Hematopoietic multipotent progenitor cell treated with erythropoietin and hydrocortisone succinate and interleukin-3 and kit ligand, for 4 days (in vitro differentiated cells): ENCODE results near the gene ARMCX6.
"Not testable (repeated sequence)": the region's sequence is repeated elsewhere in the genome, so short reads cannot be mapped to it uniquely, and the experiment has no call there.

Experiments
- DNase-seq: peaks from one replicate; pipeline ENCODE4 v3.0.0-alpha.2; 2015

The ARMCX6 gene

DNA sequence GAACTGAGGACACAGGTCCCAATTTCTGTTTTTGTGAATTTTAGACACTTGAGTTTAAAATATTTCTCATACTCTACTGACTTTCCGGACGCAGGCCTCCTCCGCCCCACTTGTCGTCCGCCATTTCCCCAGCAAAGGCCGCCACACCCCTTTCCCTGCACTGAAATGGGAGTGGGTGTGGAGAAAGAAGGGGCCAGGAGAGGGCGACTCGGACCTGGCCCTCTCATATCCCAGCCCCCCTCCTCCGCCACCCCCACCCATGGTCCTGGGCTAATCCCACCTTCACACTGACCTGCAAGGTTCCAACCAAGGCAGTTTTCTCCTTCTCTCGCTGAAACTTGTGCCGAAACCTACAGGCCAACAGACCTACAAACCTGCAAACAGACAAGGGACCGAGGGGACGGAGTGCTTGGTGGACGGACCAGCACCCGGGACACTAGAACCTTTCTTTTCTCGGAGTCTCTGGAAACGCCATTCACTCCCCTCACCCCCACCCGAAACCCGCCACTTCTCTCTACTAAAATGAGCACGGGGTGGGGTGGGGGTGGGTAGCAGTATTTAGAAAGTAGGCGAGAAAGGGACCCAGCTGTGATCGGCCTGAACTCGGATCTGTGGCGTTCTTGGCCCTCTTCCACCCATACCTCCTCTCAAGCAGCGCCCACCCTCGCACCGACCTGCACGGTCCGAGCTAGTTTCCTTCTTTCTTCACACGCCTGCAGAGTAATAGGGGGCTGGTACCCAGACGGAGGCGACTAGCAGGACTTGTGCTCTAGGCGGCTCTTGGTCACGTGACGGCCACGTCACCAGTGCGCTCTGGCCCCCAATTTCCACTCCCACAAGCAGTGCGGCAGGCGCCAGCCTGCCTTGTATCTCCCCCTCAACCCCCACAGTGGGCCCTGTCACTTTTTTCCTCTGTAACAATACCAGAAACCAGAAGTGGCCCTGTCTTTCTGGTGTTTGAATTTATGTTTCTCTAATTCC lies at the start of gene ARMCX6:
ARMCX6 (minus strand) TSS at position 790 of the 981 bp plus-strand sequence. CDS start 1,380 bp downstream, outside the sequence.
- DNase-seq = peak; percentile 89

DNA sequence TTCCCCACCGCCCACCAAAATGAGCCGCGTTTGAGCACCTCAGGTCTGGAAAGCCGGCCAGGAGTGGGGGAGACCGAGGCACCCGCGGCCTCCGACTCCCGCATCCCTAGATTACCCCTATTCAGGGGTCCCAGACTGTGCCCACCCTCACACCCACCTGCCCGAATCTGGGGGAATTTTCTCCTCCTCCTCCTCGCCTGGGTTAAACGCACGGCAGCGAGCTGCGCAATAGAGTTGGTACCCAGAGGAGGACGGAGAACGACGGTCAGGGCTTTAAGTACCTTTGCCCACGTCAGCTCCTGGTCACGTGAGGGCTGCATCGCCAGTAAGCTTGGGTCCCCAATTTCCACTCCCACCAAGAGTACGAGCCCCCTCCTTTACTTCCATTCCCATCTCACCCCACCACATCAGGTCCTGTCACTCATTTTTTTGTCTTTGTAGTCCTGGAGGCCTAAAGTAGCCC lies 41.8 kb upstream of the ARMCX6 start, which contains the start of gene ARMCX2:
ARMCX2 (minus strand) TSS at position 250 of the 463 bp plus-strand sequence. CDS start 2,262 bp downstream, outside the sequence.
- no peak for DNase-seq

DNA sequence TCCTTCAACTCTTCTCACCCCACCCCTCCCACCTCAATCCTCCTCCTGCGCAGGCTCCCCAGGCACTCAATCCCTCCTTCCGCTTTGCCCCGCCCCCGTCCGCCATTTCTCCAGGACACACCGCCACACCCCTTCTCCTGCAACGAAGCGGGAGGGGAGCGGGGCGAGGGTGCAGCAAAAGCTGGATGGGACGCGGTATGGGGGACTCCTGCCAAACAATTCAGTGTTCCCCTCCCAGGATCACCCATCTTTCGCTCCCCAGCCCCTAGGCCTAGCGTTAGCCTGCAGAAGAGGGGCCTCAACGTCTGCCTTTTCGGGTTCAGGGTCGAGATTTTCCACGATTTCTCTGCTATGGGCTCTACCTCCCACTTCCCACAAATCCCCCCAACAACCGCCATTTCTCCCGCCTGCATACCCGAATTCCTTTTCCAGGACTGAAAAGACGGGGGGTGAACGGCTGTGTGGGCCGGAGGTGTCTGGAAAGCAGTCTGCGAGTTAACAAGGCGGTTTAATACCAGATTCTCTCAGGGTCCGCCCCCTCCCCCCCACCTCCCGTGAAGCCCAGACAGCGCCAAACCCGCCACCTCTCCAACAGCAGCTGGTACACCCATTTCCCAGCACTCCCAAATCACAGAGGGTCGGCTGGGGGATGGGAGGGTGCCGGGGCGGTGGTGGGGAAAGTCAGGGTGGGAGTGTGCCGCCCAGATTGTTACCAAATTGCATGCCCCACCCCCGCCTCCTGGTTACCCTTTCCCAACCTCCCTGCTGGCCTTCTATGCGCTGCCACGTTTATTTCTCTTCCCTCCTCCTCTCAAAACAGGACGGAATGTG lies 41.1 kb upstream of the ARMCX6 start:
- DNase-seq = peak; percentile 59

DNA sequence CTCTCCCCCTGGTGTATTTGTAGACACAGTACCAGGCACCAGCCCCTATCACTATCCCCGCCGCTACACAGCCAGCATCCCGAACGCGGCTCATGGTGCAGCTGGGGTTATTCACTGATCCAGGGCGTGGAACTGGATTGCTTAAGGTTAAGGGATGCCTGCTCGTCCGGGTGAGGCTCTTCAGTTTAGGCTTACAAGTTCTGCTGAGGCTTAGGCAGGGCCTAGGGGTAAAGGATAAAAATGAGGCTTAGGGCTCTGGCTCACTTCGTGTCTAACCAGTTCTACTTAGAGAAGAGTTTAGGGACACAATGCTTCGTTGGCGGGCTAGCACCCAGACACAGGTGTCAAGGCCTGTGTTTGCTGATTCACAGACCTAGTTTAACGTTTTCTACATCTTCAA lies 39.7 kb upstream of the ARMCX6 start:
- DNase-seq = no peak

DNA sequence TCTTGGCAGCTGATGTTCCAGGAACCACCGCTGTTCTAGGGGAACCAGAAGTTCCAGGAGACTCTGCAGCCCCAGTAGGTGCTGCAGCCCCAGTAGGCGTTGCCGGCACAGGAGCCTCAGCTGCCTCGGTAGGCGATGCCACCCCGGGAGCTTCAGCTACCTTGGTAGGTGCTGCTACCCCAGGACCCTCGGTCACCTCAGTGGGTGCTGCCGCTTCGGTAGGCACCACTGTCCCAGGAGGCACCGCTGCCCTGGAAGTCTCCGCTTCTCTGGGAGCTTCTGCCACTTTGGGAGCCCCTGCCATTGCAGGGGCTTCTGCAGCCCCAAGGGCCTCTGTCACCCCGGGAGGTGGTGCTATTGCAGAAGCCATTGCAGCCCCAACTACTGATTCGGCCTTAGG lies 39.0 kb upstream of the ARMCX6 start:
- no peak for DNase-seq

DNA sequence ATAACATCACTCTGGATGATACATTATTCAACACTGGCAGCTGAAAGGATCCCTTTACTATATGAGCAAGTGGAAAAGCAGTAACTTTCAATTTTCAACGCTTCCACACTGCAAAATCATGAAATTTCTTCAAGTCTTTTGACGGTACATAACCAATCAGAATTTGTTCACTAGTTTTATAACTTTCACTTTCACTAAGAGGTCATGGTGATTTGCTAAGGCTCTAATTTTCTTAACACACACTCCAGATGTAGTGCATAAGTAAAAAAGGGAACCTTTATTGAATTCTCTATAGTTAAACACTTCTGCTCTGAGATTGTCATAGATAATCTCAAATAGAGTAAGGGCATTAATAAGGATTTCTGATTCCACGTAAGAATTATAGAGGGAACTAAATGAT lies 37.7 kb upstream of the ARMCX6 start:
- no peak for DNase-seq

DNA sequence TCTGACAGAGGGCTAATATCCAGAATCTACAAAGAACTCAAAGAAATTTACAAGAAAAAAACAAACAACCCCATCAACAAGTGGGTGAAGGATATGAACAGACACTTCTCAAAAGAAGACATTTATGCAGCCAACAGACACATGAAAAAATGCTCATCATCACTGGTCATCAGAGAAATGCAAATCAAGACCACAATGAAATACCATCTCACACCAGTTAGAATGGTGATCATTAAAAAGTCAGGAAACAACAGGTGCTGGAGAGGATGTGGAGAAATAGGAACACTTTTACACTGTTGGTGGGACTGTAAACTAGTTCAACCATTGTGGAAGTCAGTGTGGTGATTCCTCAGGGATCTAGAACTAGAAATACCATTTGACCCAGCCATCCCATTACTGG lies 29.9 kb upstream of the ARMCX6 start:
- not testable (repeated sequence) for DNase-seq

DNA sequence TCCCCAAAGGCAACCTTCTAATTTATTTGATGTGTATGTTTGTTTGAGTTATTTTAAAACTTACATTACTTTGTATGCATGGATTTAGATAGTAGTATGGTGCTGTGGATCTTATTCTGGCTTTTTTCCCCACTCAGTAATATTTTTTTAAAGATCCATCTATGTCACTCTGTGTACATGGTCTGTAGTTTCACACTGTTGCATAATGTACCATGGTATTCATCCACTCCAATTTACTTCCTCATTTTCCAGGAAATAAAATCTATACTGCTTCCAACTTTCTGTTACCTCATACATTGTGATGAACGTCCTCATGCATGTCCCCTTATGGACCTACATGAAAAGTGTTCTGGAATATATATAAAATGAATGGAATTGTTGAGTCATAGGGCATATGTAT lies 24.3 kb upstream of the ARMCX6 start:
- DNase-seq = no peak

DNA sequence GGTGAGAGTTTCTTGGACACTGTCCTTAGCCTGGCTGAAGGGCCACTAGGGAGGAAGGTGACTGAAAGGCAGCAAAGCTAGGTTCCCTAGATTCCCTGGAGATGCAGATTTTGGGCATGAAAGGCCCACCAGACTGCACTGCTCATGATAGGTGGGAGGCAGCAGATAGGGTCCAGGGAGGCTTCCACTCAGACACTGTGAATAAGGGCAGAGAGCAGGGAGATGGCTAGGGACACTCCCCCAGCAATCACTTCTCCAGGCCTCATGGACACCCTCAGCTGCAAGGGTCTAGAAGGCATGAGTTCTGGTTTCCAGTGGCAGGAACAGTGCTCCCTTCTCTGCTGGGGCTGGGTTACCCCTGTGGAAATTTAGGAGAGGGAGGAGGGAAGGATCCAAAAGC lies 21.8 kb upstream of the ARMCX6 start:
- DNase-seq = no peak

DNA sequence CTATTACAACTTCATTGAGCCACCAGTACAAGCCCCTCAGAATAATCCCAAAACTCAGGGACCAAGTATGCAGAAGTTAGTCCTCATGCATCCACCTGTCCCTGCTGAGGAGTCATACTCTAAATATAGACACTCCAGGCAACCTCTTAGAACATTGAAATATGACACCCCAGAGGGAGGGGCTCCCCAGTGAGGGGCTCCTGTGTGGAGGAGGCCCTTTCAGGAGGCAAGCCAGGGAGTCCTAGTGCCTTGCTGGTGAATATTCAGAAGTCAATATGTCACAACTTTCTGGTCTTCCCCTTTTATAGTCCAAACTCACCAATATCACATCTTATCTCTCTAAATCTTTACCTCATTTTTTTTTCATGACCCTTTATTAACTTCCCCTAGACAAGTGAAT lies 1.6 kb upstream of the ARMCX6 start:
- peak; percentile 55 for DNase-seq

DNA sequence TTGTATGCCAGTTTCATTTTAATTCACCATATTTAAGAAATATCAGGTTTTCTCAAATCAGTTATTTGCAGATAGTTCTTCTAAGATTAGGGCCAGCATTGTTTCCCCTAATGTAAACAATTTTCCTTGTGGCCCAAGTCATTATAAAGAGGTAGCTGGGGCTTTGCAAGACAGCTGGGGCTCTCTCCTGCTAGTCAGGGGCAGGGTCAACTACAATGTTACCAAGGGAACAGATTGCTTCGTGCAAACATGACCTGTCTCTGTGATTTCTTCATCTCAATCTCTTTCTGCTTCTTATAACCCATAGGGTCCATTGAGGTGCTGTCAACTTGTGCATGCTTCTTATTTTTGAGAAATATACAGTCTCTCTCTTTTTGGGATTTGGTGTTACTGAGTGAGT lies 12.1 kb downstream of the ARMCX6 start:
- DNase-seq = no peak

DNA sequence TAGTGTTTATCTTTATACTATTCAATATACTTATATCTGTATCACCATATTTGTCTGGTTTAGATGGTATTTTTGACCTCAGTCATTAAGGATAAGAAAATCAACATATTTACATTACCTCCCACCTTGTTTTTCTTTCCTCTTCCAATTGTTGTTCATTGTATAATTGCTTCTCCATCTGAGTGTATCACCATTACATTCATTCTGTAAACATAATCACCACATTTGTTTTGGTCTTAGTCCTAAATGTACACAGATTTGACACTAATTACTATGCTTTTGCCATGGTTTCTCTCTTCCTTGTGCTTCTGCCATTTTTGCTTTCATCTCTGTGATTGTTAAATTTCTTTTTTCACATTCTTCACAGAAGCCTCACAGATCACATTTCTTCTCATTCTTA lies 12.7 kb downstream of the ARMCX6 start:
- DNase-seq = no peak

DNA sequence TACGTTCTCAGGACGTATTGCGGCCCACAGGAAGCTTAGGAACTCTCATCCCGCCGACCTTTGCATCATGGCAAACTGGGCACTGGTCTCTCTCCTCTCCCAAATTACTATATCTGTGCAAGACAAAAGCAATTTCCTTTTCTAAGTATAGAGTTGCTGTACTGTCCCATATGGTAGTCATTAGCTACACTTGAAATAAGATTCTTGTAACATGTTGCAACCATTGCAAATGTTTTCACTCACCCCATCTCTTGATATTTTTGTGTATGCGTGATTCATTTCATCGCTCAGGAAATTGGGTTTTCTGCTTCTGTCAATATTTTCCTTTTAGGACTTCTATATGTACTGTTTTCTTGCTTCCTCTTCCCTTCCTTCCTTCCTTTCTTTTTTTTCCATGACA lies 15.7 kb downstream of the ARMCX6 start:
- no peak for DNase-seq

DNA sequence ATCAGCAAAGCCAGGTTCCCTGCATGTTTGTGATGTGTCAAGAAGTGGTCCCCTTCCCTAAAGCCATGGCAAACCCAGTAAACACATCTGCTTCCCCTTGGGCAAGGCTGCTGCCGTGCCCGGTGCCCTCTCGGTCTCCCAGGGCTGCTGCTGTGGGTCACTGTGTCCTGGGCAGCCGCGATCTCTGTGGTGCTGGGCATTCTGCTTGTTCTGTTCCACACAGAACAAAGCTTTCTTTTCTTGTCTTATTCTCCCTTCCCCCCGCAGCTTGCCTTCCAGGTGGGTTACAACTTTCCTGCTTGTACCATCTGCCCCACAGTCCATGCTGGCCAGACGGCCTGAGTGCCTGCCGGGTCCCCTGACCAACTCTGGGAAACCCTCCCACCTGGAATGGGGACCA lies 18.2 kb downstream of the ARMCX6 start:
- DNase-seq = not testable (repeated sequence)

DNA sequence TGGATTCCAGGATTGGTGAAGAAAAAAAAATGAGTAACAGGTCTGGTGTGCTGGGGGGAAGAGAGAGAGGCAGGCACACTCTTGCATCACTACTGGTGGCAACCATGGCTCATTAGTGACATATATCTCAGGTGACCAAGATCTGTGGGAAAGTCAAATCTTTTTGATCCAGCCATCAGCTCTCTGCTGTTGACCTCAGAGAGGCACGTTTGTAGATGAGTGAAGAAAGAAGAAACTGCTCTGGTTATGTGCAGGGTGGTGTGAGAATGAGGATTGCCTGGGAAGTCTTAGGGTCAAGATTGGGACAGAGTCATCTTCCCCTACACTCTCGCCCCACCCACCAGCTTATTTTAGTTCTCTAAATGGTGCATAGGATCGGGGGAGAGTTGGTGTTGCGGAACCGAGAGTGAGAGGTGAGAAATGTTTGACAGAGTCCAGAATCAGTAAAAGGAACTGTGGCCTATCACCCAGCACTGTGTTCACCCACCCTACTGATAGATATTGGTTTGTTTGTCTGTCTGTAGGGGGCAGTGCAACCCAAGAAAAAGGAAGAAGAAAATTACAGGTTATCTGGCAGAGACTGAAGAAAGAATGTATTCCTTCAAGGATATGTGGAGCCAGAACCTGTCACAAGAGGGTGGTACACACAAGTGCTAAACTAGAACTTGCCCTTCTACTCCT lies 21.9 kb downstream of the ARMCX6 start:
- DNase-seq = peak; percentile 79
